T-helper 17 cell (primary cell): ENCODE measurements around the gene GPR156. TPM values are rescaled to one million over a fixed set of nuclear protein-coding genes. Genes with fewer than 3 reads are reported as not detected.

Experiments
- ATAC-seq: fragments of 150-1000 bp; cut with Tn5 transposase; 2 replicates; pipeline ENCODE4 v1.10.0; 2021; ENCODE audit warnings: mild to moderate bottlenecking, moderate library complexity
- DNase-seq, 3 donors: peaks; one replicate each; pipeline versions ENCODE4 v3.0.0 to v3.0.0-alpha.2; 2020 to 2021
- H3K9me3 ChIP-seq: one replicate; pipeline ENCODE4 v1.7.0; 2013; ENCODE audit warnings: low read length, mild to moderate bottlenecking; ENCODE audit not compliant: control insufficient read depth, poor library complexity, severe bottlenecking
- H3K27ac Mint-ChIP-seq: one replicate; pipeline ENCODE4 v1.8.0; 2022; ENCODE audit warnings: mild to moderate bottlenecking, moderate library complexity, mixed read lengths
- H3K27me3 Mint-ChIP-seq: one replicate; pipeline ENCODE4 v1.8.0; 2022; ENCODE audit warnings: mixed read lengths
- H3K36me3 Mint-ChIP-seq: one replicate; pipeline ENCODE4 v1.8.0; 2022; ENCODE audit warnings: low read depth, mixed read lengths
- H3K4me1 Mint-ChIP-seq: one replicate; pipeline ENCODE4 v1.8.0; 2022; ENCODE audit warnings: mild to moderate bottlenecking, mixed read lengths
- H3K4me3 Mint-ChIP-seq: one replicate; pipeline ENCODE4 v1.8.0; 2022; ENCODE audit warnings: mild to moderate bottlenecking, moderate library complexity, mixed read lengths
- total RNA-seq, 4 donors: library from RNA in 2 of 4; stranded (reverse) in 2 of 4; gene quantifications; one replicate each; pipeline ENCODE4 v1.2.3 and lab custom pipeline; 2022 to 2026

Gene GPR156
- total RNA-seq, 2 donors from 2014 or later: 0.10 to 0.50 TPM

DNA sequence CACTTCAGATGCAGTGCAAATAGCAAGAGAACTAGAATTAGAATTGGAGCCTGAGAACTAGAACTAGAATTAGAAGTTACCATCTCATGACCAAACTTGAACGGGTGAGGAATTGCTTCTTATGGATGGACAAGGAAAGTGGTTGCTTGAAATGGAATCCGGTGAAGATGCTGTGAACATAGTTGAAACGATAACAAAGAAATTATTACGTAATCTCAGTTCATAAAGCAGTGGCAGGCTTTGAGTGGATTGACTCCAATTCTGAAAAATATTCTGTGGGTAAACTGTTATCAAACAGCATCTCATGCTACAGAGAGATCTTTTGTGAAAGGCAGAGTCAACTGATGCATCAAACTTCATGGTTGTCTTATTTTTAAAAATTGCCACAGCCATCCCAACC, 142.8 kb downstream of the GPR156 start:
- no peak for ATAC-seq
- no peak overlapping the region for H3K27ac Mint-ChIP-seq
- DNase-seq: no peak
- no peaks in the 10 kb centered on the region for H3K27me3 Mint-ChIP-seq
- no peak overlapping the region for H3K4me3 Mint-ChIP-seq
- H3K36me3 Mint-ChIP-seq: no peaks in the 10 kb centered on the region
- H3K4me1 Mint-ChIP-seq: peaks cover 9% of the 10 kb centered on the region
- H3K9me3 ChIP-seq: no peaks in the 10 kb centered on the region

GRCh38 chr3:120140098-120140742, 144.8 kb downstream of the GPR156 start:
- H3K27ac Mint-ChIP-seq: no peak overlapping the region
- no peaks in the 10 kb centered on the region for H3K27me3 Mint-ChIP-seq
- DNase-seq: no peak
- no peaks in the 10 kb centered on the region for H3K36me3 Mint-ChIP-seq
- no peaks in the 10 kb centered on the region for H3K9me3 ChIP-seq
- ATAC-seq: no peak
- H3K4me3 Mint-ChIP-seq: no peak overlapping the region
- H3K4me1 Mint-ChIP-seq: peaks cover 3% of the 10 kb centered on the region

GRCh38 chr3:120139140-120139539, 145.9 kb downstream of the GPR156 start:
- H3K27ac Mint-ChIP-seq: no peak overlapping the region
- no peak for ATAC-seq

DNA sequence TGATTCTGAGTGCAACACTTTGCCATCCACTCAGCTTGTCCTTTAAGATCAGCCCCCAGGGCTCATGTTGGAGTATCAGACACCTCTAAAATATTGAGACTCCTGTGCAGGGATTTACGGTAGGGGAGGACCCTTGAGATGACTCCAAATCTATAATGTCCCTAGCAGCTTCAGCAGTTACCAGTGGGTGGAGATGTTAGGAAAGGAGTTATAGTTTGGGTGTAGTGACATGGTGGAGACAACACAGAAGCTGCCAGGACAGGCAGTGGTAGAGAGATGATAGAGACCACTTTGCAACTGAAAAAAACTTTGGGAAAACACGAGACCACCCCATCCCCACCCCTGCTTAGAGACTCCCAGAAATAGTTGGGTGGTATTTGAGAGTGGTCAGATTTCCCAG, 147.5 kb downstream of the GPR156 start:
- no peak for ATAC-seq
- peaks cover 3% of the 10 kb centered on the region for H3K4me1 Mint-ChIP-seq
- no peaks in the 10 kb centered on the region for H3K27me3 Mint-ChIP-seq
- no peaks in the 10 kb centered on the region for H3K9me3 ChIP-seq
- no peak for DNase-seq
- no peak overlapping the region for H3K4me3 Mint-ChIP-seq
- no peak overlapping the region for H3K27ac Mint-ChIP-seq
- H3K36me3 Mint-ChIP-seq: no peaks in the 10 kb centered on the region

More at GRCh38 chr3:120139140-120139539, 145.9 kb downstream of the GPR156 start:
- Mint-ChIP-seq H3K27me3 (no peaks in the 10 kb centered on the region), H3K4me1 (peaks cover 3% of the 10 kb centered on the region), H3K36me3 (no peaks in the 10 kb centered on the region), H3K4me3 (no peak overlapping the region)
- H3K9me3 ChIP-seq: no peaks in the 10 kb centered on the region
- no peak for DNase-seq

- no peak for ATAC-seq
- Mint-ChIP-seq H3K36me3 (no peaks in the 10 kb centered on the region), H3K27me3 (no peaks in the 10 kb centered on the region), H3K4me3 (no peak overlapping the region), H3K4me1 (no peaks in the 10 kb centered on the region), H3K27ac (no peak overlapping the region)
- no peak for DNase-seq
- H3K9me3 ChIP-seq: no peaks in the 10 kb centered on the region
Measured at GRCh38 chr3:120130656-120131055, 154.4 kb downstream of the GPR156 start.

DNA sequence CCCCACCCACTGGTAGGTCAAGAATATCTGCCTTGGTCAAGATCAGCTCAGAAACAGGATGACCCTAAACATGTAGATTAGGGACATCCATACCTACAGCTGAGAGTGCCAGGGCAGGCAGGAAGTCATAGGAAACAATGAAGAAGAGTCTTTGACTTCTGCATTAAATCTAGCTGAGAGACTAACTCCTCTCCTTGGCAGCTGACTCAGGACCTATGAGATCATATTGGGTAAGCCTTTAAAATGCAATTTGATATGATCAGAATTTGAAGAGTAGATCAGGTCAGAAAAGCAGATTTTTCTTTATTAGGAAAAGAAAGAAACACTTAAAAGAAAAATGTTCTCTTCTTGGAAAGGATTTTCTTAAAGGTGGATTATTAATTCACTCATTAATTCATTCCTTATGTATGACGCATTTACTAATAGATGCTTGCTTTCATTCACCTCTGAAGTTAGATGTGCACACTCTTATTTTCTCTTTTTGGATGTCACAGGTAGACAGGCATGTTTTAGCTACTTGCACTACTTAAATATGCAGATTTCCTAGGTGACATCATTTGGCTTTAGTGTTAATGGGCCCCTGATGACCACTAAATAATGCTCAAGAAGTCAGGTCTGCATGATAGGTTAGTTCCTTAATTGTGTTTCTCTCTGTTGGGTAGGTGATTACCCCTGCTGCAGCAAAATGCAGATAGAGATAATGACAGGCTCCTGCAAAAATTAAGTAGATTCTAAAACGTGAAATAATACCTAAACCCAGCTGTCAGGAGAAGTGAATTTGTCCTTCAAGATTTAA, 155.1 kb downstream of the GPR156 start:
- no peaks in the 10 kb centered on the region for H3K9me3 ChIP-seq
- ATAC-seq (no peak), DNase-seq (no peak)
- no peak overlapping the region for H3K4me3 Mint-ChIP-seq
- no peaks in the 10 kb centered on the region for H3K27me3 Mint-ChIP-seq
- H3K36me3 Mint-ChIP-seq: no peaks in the 10 kb centered on the region
- no peak overlapping the region for H3K27ac Mint-ChIP-seq
- H3K4me1 Mint-ChIP-seq: no peaks in the 10 kb centered on the region

DNA sequence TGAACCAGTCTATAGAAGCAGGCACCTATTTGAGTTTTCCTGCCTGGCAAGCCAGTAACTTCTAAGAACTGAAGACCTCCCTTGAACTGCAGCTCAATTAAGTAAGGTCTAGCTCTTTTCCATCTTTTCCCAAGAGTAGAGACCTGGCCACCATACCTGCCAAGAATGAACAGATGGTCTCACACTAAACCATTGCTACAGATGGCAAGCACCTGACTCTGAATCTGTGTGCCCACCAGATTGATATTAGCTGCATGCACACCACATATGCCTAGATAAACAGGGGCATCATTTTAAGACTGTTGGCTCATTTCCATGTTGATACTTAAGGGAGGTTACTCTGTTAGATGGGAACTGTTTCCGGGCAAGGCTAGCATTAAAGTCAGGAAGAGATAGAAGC, 156.0 kb downstream of the GPR156 start:
- Mint-ChIP-seq H3K4me3 (no peak overlapping the region), H3K36me3 (no peaks in the 10 kb centered on the region), H3K27ac (no peak overlapping the region), H3K27me3 (no peaks in the 10 kb centered on the region), H3K4me1 (no peaks in the 10 kb centered on the region)
- DNase-seq (no peak), ATAC-seq (no peak)
- H3K9me3 ChIP-seq: no peaks in the 10 kb centered on the region

DNA sequence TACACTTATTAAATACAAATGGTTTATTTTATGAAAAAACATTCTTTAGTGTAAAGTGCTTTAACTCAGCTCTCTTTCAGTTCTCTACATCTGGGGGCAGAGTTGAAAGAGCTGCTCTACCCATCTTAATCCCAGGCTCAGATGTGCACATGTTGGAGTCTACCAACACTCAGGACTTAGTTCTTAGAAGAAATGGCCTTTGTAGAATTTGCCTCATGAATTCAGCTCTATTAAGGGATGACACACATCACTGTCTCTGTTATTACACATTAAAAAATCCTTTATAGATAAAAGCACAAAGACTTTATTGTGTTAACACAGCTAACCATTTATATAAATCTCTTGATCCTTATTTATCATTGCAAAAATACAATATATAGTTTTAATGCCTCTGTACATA, 159.0 kb downstream of the GPR156 start:
- H3K9me3 ChIP-seq: no peaks in the 10 kb centered on the region
- Mint-ChIP-seq H3K27ac (no peak overlapping the region), H3K4me1 (no peaks in the 10 kb centered on the region), H3K36me3 (no peaks in the 10 kb centered on the region), H3K27me3 (no peaks in the 10 kb centered on the region), H3K4me3 (no peak overlapping the region)
- DNase-seq: no peak
- ATAC-seq: no peak

DNA sequence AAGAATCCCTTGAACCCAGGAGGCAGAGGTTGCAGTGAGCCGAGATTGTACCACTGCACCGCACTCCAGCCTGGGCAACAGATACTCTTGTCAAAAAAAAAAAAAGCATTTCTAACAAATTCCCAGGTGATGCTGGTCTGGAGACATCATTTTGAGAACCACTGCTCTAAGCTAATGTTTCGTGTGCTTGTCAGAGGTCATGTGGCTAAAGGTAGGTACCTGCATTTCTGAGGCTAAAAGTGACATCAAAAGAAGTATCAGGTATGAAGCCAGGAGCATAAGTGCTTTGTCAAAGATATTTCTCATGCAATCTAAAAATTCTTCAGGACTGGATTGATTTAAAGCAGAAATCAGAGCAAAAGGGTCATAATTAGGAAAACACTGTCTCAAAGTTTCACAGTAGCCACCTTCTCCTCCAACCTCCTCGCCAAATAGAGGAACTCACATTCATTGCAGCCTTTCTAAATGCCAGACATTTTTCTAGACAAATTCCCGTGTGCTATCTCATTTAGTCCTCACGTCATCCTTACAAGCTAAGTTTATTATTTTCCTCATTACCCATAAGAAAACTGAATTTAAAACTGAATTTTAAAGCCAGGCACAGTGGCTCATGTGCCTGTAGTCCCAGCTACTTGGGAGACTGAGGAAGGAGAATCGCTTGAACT, 165.0 kb downstream of the GPR156 start:
- Mint-ChIP-seq H3K27me3 (no peaks in the 10 kb centered on the region), H3K36me3 (no peaks in the 10 kb centered on the region), H3K27ac (no peak overlapping the region), H3K4me1 (no peaks in the 10 kb centered on the region), H3K4me3 (no peak overlapping the region)
- DNase-seq (no peak), ATAC-seq (no peak)
- no peaks in the 10 kb centered on the region for H3K9me3 ChIP-seq

Other genes starting within 250 kb of the GPR156 start
- 10 to 100 TPM; 42.2 to 45.2 TPM for gene GSK3B, start 190.8 kb downstream of the GPR156 start, total RNA-seq
- gene LRRC58, start 64.1 kb upstream of the GPR156 start, total RNA-seq: 10 to 100 TPM; 14.1 to 15.4 TPM
- gene FSTL1, start 165.8 kb upstream of the GPR156 start, total RNA-seq: 10 to 100 TPM in 1 of 2 donors, 1 to 10 TPM in 1; 1.1 to 17.4 TPM